CD4-positive, alpha-beta memory T cell (primary cell): Measurements from ENCODE around the gene RRAS2. TPM values are rescaled to one million over a fixed set of nuclear protein-coding genes. Genes with fewer than 3 reads are reported as not detected.

Experiments used
- CTCF ChIA-PET: fragments of 350-600 bp; sonication (Branson Sonifier 250); formaldehyde crosslinking; loops from one replicate; lab custom pipeline; 2021; ENCODE audit warnings: inconsistent platforms; ENCODE audit not compliant: partially characterized antibody; lab: Charles Lee
- POLR2A ChIA-PET: fragments of 350-600 bp; sonication (Branson Sonifier 250); formaldehyde crosslinking; loops from one replicate; lab custom pipeline; 2021; ENCODE audit not compliant: partially characterized antibody; lab: Charles Lee
- DNase-seq, 5 donors: peaks; one replicate each; pipeline versions ENCODE4 v3.0.0 to v3.0.0-alpha.2; 2020 to 2022; ENCODE audit warnings: mixed read lengths in 1 of 5
- H3K27ac ChIP-seq: one replicate; pipeline ENCODE4 v1.7.0; 2013; ENCODE audit warnings: low read depth, low read length
- H3K27me3 ChIP-seq: 2 replicates; pipeline ENCODE4 v1.7.0; 2013; ENCODE audit warnings: mild to moderate bottlenecking, low read length, moderate library complexity; ENCODE audit not compliant: insufficient read depth
- H3K36me3 ChIP-seq: 2 replicates; pipeline ENCODE4 v1.7.0; 2013; ENCODE audit warnings: mild to moderate bottlenecking, low read length, moderate library complexity; ENCODE audit not compliant: insufficient read depth
- H3K4me1 ChIP-seq: 2 replicates; pipeline ENCODE4 v1.7.0; 2013; ENCODE audit warnings: mild to moderate bottlenecking, low read length, moderate library complexity; ENCODE audit not compliant: insufficient read depth
- H3K4me3 ChIP-seq, 2 donors: one replicate each; pipeline ENCODE4 v1.7.0; 2013; ENCODE audit warnings: low read length in 2 of 2, mild to moderate bottlenecking in 1 of 2
- H3K9me3 ChIP-seq, 2 donors: one replicate each; pipeline ENCODE4 v1.7.0; 2013; ENCODE audit warnings: low read length in 2 of 2, control low read depth in 1 of 2; ENCODE audit not compliant: control insufficient read depth in 1 of 2
- H3K27ac Mint-ChIP-seq, 7 donors: one replicate each; pipeline ENCODE4 v1.8.0; 2020 to 2021; ENCODE audit warnings: mixed read lengths in 7 of 7, mild to moderate bottlenecking in 6 of 7, inconsistent platforms in 3 of 7, moderate library complexity in 3 of 7
- H3K27me3 Mint-ChIP-seq, 2 donors: one replicate each; pipeline ENCODE4 v1.8.0; 2020 to 2021; ENCODE audit warnings: mixed read lengths in 2 of 2
- H3K36me3 Mint-ChIP-seq, 2 donors: one replicate each; pipeline ENCODE4 v1.8.0; 2020 to 2021; ENCODE audit warnings: mixed read lengths in 2 of 2, inconsistent platforms in 1 of 2, mild to moderate bottlenecking in 1 of 2
- H3K4me1 Mint-ChIP-seq, 4 donors: one replicate each; pipeline ENCODE4 v1.8.0; 2020 to 2021; ENCODE audit warnings: mixed read lengths in 4 of 4, mild to moderate bottlenecking in 1 of 4
- H3K4me3 Mint-ChIP-seq, 8 donors: one replicate each; pipeline ENCODE4 v1.8.0; 2020 to 2021; ENCODE audit warnings: mixed read lengths in 8 of 8, mild to moderate bottlenecking in 7 of 8, moderate library complexity in 6 of 8, inconsistent platforms in 3 of 8
- H3K9me3 Mint-ChIP-seq, 8 donors: one replicate each; pipeline ENCODE4 v1.8.0; 2020 to 2021; ENCODE audit warnings: mixed read lengths in 8 of 8, mild to moderate bottlenecking in 5 of 8, inconsistent platforms in 3 of 8, moderate library complexity in 1 of 8
- intact Hi-C: fragments of 100-400 bp; cut with micrococcal nuclease; formaldehyde crosslinking; loops from one replicate; pipeline ENCODE4 v1.15.1; 2023
- polyA plus RNA-seq, 2 donors: library from polyadenylated mRNA; unstranded; fragments of 300-500 nt; fragmentation: Illumina TruSeq; gene quantifications; one replicate each; pipeline ENCODE4 v1.2.3, GENCODE V29; 2021
- total RNA-seq, 2 experiments: library from RNA; stranded (reverse); gene quantifications; one replicate each; pipeline ENCODE4 v1.2.3, GENCODE V29; 2021

Gene RRAS2
- total and polyA plus RNA-seq, 4 experiments from 2014 or later: 11.4 to 12.5 (median 11.6) TPM

DNA sequence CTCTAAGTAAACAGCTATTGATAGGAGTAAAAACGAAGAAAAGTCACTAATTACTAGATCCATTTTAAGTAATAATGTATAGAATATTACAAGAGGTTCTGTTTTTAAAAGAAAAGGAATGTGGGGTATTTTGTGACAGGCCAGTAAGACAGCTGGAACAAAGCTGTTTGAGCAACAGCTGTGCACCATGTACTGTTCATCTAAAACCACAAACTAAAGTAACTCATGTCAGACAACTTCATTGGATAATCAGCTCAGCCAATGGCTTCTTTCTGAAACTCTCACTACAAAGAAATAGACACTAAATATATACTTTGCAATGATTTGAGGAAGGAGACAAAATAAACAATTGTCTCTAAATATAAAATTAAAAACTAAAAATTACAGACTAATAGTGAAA lies 16.1 kb downstream of the RRAS2 start:
- CTCF ChIA-PET: interaction anchor here (0.9 to 1.9 kb wide), 5 partner anchors 9 to 549 kb away, joined by 3 to 6 read pairs (median 3); partner anchors contain the start of gene CYP2R1

DNA sequence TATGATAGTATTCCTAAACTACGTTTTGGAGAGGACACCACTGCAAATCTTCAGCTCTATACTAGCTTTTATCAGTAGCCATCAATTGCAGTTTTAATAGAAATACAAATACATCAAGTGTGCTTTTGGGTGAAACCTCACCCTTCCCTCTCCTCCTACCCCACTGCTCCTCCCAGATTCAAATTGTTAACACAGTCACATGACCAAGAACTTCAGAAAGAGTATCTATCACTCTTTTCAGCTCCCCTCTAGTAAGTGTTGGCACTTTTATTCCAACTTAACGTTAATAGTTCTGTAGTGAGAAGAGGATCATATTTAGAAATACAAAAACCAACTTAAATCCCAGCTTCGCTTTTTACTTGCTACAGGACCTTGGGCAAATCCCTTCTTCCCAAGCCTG lies 17.0 kb downstream of the RRAS2 start:
- Mint-ChIP-seq H3K9me3 (peaks cover 5 to 17% (median 12%) of the 10 kb centered on the region in 8 donors), H3K4me1 (peaks cover 23 to 32% (median 27%) of the 10 kb centered on the region in 4 donors), H3K27me3 (no peaks in the 10 kb centered on the region), H3K36me3 (peaks cover 10 to 19% of the 10 kb centered on the region in 2 donors), H3K4me3 (peak overlapping the region in 2 of 8 donors; percentile 33 to 47), H3K27ac (peak overlapping the region in 2 of 7 donors; percentile 22 to 61)
- CTCF ChIA-PET: interaction anchor here (1.2 to 1.9 kb wide), 2 partner anchors 41 to 550 kb away, joined by 3 to 5 read pairs; partner anchors contain the start of gene CYP2R1
- Histone ChIP-seq H3K9me3 (no peaks in the 10 kb centered on the region), H3K27me3 (no peaks in the 10 kb centered on the region), H3K4me3 (no peak overlapping the region), H3K36me3 (no peaks in the 10 kb centered on the region), H3K27ac (no peak overlapping the region), H3K4me1 (peaks cover 17% of the 10 kb centered on the region)
- DNase-seq: no peak
- POLR2A ChIA-PET: interaction anchor here (1.3 kb wide), 1 partner anchor 21 kb away, joined by 4 read pairs; no protein-coding TSS in a partner anchor
- intact Hi-C loops: no loop called here

More for the DNA sequence above, 16.1 kb downstream of the RRAS2 start:
- intact Hi-C loops: no loop called here
- Mint-ChIP-seq H3K36me3 (peaks cover 6 to 12% of the 10 kb centered on the region in 2 donors), H3K9me3 (peaks cover 2 to 12% (median 9%) of the 10 kb centered on the region in 8 donors), H3K4me1 (peaks cover 20 to 28% (median 22%) of the 10 kb centered on the region in 4 donors), H3K27me3 (no peaks in the 10 kb centered on the region), H3K27ac (no peak overlapping the region), H3K4me3 (no peak overlapping the region)
- no peaks in the 10 kb centered on the region for H3K9me3 ChIP-seq
- POLR2A ChIA-PET: interaction anchor here (1.3 kb wide), 1 partner anchor 22 kb away, joined by 4 read pairs; no protein-coding TSS in a partner anchor
- H3K4me1 ChIP-seq: peaks cover 17% of the 10 kb centered on the region
- no peak for DNase-seq
- no peak overlapping the region for H3K27ac ChIP-seq
- H3K36me3 ChIP-seq: no peaks in the 10 kb centered on the region
- H3K27me3 ChIP-seq: no peaks in the 10 kb centered on the region
- H3K4me3 ChIP-seq: no peak overlapping the region

- H3K27me3 Mint-ChIP-seq: no peaks in the 10 kb centered on the region
- peaks cover 28 to 43% (median 36%) of the 10 kb centered on the region in 4 donors for H3K4me1 Mint-ChIP-seq
- intact Hi-C loops: no loop called here
- peaks cover 7 to 24% (median 17%) of the 10 kb centered on the region in 8 donors for H3K9me3 Mint-ChIP-seq
- H3K9me3 ChIP-seq: no peaks in the 10 kb centered on the region
- H3K36me3 Mint-ChIP-seq: peaks cover 14 to 24% of the 10 kb centered on the region in 2 donors
- POLR2A ChIA-PET: interaction anchor here (1.7 kb wide), 1 partner anchor 21 kb away, joined by 4 read pairs; no protein-coding TSS in a partner anchor
- no peak overlapping the region for H3K27ac Mint-ChIP-seq
- no peak overlapping the region for H3K27ac ChIP-seq
- peak overlapping the region in 1 of 8 donors; percentile 2 for H3K4me3 Mint-ChIP-seq
- CTCF ChIA-PET: interaction anchor here (1.3 kb wide), 1 partner anchor 32 kb away, joined by 4 read pairs; no protein-coding TSS in a partner anchor
- H3K4me1 ChIP-seq: peaks cover 17% of the 10 kb centered on the region
- no peaks in the 10 kb centered on the region for H3K27me3 ChIP-seq
- DNase-seq: no peak
- no peak overlapping the region for H3K4me3 ChIP-seq
- no peaks in the 10 kb centered on the region for H3K36me3 ChIP-seq
Measured at GRCh38 chr11:14340721-14341120, 18.3 kb downstream of the RRAS2 start.

DNA sequence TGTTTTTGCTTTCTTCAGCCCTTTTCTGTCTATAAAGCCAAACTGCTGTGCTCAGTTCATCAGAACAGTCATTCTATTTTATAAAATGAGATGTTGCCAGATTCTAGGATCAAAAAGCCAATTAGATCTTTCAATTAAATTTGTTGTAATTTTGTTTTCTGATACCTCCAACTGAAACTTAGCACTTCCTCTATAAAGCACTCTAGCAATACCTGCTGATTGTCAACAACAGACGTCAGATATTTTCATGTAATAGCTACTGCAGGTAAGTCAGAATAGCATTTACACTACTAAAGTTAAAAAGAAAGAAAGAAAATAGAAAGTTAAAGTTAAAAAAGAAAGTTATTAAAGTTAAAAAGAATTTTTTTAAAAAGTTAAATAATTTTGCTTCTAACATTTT lies 19.6 kb downstream of the RRAS2 start:
- H3K4me1 ChIP-seq: peaks cover 17% of the 10 kb centered on the region
- no peak overlapping the region for H3K4me3 Mint-ChIP-seq
- H3K27me3 ChIP-seq: no peaks in the 10 kb centered on the region
- POLR2A ChIA-PET: interaction anchor here (1.7 kb wide), 1 partner anchor 19 kb away, joined by 4 read pairs; no protein-coding TSS in a partner anchor
- no peaks in the 10 kb centered on the region for H3K36me3 ChIP-seq
- peaks cover 7 to 23% (median 18%) of the 10 kb centered on the region in 8 donors for H3K9me3 Mint-ChIP-seq
- CTCF ChIA-PET: interaction anchor here (0.7 to 1.3 kb wide), 3 partner anchors 19 to 116 kb away, joined by 3 to 6 read pairs (median 4); no protein-coding TSS in a partner anchor
- no peaks in the 10 kb centered on the region for H3K27me3 Mint-ChIP-seq
- peaks cover 14 to 27% of the 10 kb centered on the region in 2 donors for H3K36me3 Mint-ChIP-seq
- H3K9me3 ChIP-seq: no peaks in the 10 kb centered on the region
- no peak overlapping the region for H3K27ac Mint-ChIP-seq
- H3K4me3 ChIP-seq: no peak overlapping the region
- peaks cover 33 to 53% (median 41%) of the 10 kb centered on the region in 4 donors for H3K4me1 Mint-ChIP-seq
- intact Hi-C loops: no loop called here
- DNase-seq: no peak
- no peak overlapping the region for H3K27ac ChIP-seq

DNA sequence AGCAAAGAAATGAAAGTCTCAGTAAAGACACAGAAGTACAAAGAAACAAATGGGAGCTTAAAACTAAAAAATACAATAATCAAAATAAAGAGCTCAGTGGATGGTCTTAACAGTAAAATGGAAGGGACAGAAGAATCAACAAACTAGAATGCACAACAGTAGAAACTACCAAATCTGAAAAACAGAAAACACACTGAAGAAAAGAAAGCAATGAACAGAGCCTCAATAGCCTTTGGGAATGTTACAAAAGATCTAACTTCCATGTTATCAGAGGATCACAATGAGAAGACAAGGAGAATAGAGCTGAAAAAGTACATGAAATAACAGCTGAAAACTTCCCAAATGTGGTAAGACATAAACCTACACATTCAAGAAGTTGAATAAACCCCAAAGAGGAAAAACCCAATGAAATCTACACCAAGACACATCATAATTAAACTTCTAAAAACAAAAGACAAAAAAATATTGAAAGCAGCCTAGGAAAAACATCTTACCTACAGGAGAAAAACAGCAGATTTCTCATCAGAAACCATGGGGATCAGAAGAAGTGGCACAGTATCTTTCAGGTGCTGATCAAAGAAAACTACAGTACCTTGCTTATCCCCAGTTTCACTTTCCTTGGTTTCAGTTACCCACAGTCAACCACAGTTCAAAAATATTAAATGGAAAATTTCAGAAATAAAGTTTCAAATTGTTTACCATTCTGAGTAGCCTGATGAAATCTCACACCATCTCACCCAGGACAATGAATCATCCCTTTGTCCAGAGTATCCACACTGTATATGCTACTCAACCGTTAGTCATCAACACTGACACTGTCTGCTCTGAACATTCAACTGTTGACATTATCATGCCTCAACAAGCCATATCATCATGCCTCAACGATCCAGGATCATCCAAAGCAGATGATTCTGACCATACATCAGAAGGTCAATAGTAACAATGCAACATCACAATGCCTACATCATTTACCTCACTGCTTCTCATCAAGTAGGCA lies 22.2 kb downstream of the RRAS2 start:
- intact Hi-C loops: no loop called here
- H3K27me3 Mint-ChIP-seq: no peaks in the 10 kb centered on the region
- Histone ChIP-seq H3K4me3 (no peak overlapping the region), H3K36me3 (no peaks in the 10 kb centered on the region), H3K4me1 (peaks cover 3% of the 10 kb centered on the region), H3K9me3 (no peaks in the 10 kb centered on the region), H3K27me3 (no peaks in the 10 kb centered on the region), H3K27ac (no peak overlapping the region)
- peak overlapping the region in 4 of 8 donors; percentile 7 to 46 (median 30) for H3K4me3 Mint-ChIP-seq
- ChIA-PET POLR2A (interaction anchor here (1.3 kb wide), 1 partner anchor 17 kb away, joined by 4 read pairs; no protein-coding TSS in a partner anchor), CTCF (interaction anchor here (0.9 kb wide), 1 partner anchor 28 kb away, joined by 3 read pairs; no protein-coding TSS in a partner anchor)
- DNase-seq: no peak
- H3K27ac Mint-ChIP-seq: peak overlapping the region in 5 of 7 donors; percentile 17 to 65 (median 43)
- H3K36me3 Mint-ChIP-seq: peaks cover 14 to 24% of the 10 kb centered on the region in 2 donors
- peaks cover 29 to 37% (median 34%) of the 10 kb centered on the region in 4 donors for H3K4me1 Mint-ChIP-seq
- peaks cover 7 to 23% (median 18%) of the 10 kb centered on the region in 8 donors for H3K9me3 Mint-ChIP-seq

DNA sequence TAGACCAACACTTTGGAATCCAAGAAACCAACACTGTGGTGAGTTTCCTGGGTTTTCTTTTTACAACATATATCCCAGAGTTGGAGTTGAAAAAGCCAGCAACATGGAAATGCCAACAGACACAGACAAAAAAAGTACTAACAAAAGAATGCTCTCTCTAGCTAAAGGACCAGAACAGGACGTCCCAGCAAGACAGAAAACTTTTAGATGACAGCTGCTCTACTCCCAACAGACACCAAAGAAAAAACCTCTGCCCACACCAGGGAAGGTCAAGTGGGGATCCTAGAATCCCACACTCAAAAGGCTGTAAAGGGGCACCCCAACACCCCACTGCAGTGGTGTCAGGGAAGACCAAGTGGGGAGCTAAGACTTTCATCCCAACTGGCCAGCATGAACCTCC lies 23.3 kb downstream of the RRAS2 start:
- H3K27ac Mint-ChIP-seq: no peak overlapping the region
- H3K4me3 Mint-ChIP-seq: no peak overlapping the region
- H3K9me3 Mint-ChIP-seq: peaks cover 7 to 23% (median 18%) of the 10 kb centered on the region in 8 donors
- H3K27ac ChIP-seq: no peak overlapping the region
- no peaks in the 10 kb centered on the region for H3K27me3 ChIP-seq
- intact Hi-C loops: no loop called here
- CTCF ChIA-PET: interaction anchor here (0.9 kb wide), 1 partner anchor 27 kb away, joined by 3 read pairs; no protein-coding TSS in a partner anchor
- no peak for DNase-seq
- POLR2A ChIA-PET: interaction anchor here (1.3 kb wide), 1 partner anchor 15 kb away, joined by 4 read pairs; no protein-coding TSS in a partner anchor
- H3K4me1 ChIP-seq: no peaks in the 10 kb centered on the region
- no peaks in the 10 kb centered on the region for H3K9me3 ChIP-seq
- no peaks in the 10 kb centered on the region for H3K27me3 Mint-ChIP-seq
- H3K4me1 Mint-ChIP-seq: peaks cover 21 to 33% (median 32%) of the 10 kb centered on the region in 4 donors
- no peak overlapping the region for H3K4me3 ChIP-seq
- peaks cover 14 to 24% of the 10 kb centered on the region in 2 donors for H3K36me3 Mint-ChIP-seq
- no peaks in the 10 kb centered on the region for H3K36me3 ChIP-seq
